PC-9 (cell line): ENCODE results near the gene PSMB5. TPM values are rescaled to one million over a fixed set of nuclear protein-coding genes. Genes with fewer than 3 reads are reported as not detected.

ENCODE experiments used
- BruUV-seq: library from RNA; stranded (reverse); fragments of 400-500 nt; replicated peaks from 2 replicates; lab custom pipeline; 2021; lab: Mats Ljungman, UMichigan
- CTCF ChIA-PET: fragments of 300-600 bp; sonication (Branson Sonifier 250); formaldehyde crosslinking; loops from one replicate; lab custom pipeline; 2022; ENCODE audit warnings: antibody characterized with exemption; lab: Charles Lee
- POLR2A ChIA-PET: fragments of 300-600 bp; sonication (Branson Sonifier 250); formaldehyde crosslinking; loops from one replicate; lab custom pipeline; 2022; ENCODE audit warnings: antibody characterized with exemption; ENCODE audit not compliant: unreplicated experiment; lab: Charles Lee
- DNase-seq, 2 experiments: peaks; one replicate each; pipeline versions ENCODE4 v3.0.0 to v3.0.0-alpha.2; 2015 to 2022; ENCODE audit warnings: mixed read lengths in 1 of 2
- H2AFZ ChIP-seq: fragments of 200-600 bp; sonication (generic); 2 replicates; pipeline ENCODE4 v1.8.1; 2017; ENCODE audit warnings: antibody characterized with exemption
- H3F3A ChIP-seq: fragments of 200-600 bp; sonication (generic); 2 replicates; pipeline ENCODE4 v1.8.1; 2017; ENCODE audit warnings: antibody characterized with exemption, mild to moderate bottlenecking, low read depth; ENCODE audit not compliant: insufficient read depth
- H3K27ac ChIP-seq: fragments of 200-600 bp; sonication (generic); 2 replicates; pipeline ENCODE4 v1.6.1; 2016; ENCODE audit warnings: mixed run types
- H3K27me3 ChIP-seq: fragments of 200-600 bp; sonication (generic); 2 replicates; pipeline ENCODE4 v1.6.1; 2016; ENCODE audit warnings: low read depth, mixed run types; ENCODE audit not compliant: insufficient read depth
- H3K36me3 ChIP-seq: fragments of 200-600 bp; sonication (generic); 2 replicates; pipeline ENCODE4 v1.6.1; 2016; ENCODE audit warnings: low read depth, mixed run types
- H3K4me1 ChIP-seq: fragments of 200-600 bp; sonication (generic); replicated peaks from 2 replicates; pipeline ENCODE4 v1.6.1; 2016; ENCODE audit warnings: mixed run types; ENCODE audit not compliant: insufficient read depth
- H3K4me2 ChIP-seq: fragments of 200-600 bp; sonication (generic); 2 replicates; pipeline ENCODE4 v1.6.1; 2017; ENCODE audit warnings: mixed run types
- H3K4me3 ChIP-seq: fragments of 200-600 bp; sonication (generic); 2 replicates; pipeline ENCODE4 v1.6.1; 2016; ENCODE audit warnings: mixed run types
- H3K79me2 ChIP-seq: fragments of 200-600 bp; sonication (generic); 2 replicates; pipeline ENCODE4 v1.6.1; 2017; ENCODE audit warnings: low read depth, mixed run types
- H3K9me2 ChIP-seq: fragments of 200-600 bp; sonication (generic); 2 replicates; pipeline ENCODE4 v1.8.1; 2017; ENCODE audit warnings: mild to moderate bottlenecking; ENCODE audit not compliant: insufficient read depth
- H3K9me3 ChIP-seq: fragments of 200-600 bp; sonication (generic); 2 replicates; pipeline ENCODE4 v1.8.1; 2016; ENCODE audit warnings: low read depth; ENCODE audit not compliant: insufficient read depth
- H4K20me1 ChIP-seq: fragments of 200-600 bp; sonication (generic); 2 replicates; pipeline ENCODE4 v1.8.1; 2017; ENCODE audit not compliant: insufficient read depth
- CTCF ChIP-seq: fragments of 200-600 bp; sonication (generic); conservative IDR thresholded peaks from 2 replicates; pipeline ENCODE4 v1.6.1; 2017; ENCODE audit warnings: mixed run types, antibody characterized with exemption, mild to moderate bottlenecking, moderate library complexity
- EZH2 ChIP-seq: fragments of 200-600 bp; sonication (generic); IDR thresholded peaks from 2 replicates; pipeline ENCODE4 v1.8.0; 2017; ENCODE audit warnings: antibody characterized with exemption, low read depth
- intact Hi-C: fragments of 100-400 bp; cut with micrococcal nuclease; formaldehyde crosslinking; loops from one replicate; pipeline ENCODE4 v1.10.0; 2022; ENCODE audit not compliant: unreplicated experiment
- total RNA-seq: library from RNA; stranded (reverse); gene quantifications from 2 replicates; pipeline ENCODE4 v1.2.3, GENCODE V29; 2021

Gene PSMB5
- total RNA-seq, 1 experiment from 2014 or later: 122 TPM

- Histone ChIP-seq H3K9me2 (no peaks in the 10 kb centered on the region), H3K4me3 (no peak overlapping the region), H3K9me3 (no peaks in the 10 kb centered on the region), H3K27me3 (no peaks in the 10 kb centered on the region), H3K79me2 (no peaks in the 10 kb centered on the region), H3K4me1 (peaks cover 18% of the 10 kb centered on the region), H4K20me1 (no peaks in the 10 kb centered on the region), H3F3A (peaks cover 7% of the 10 kb centered on the region; the same call in 1 of the 2 replicates), H2AFZ (no peak overlapping the region), H3K36me3 (no peaks in the 10 kb centered on the region), H3K4me2 (no peak overlapping the region), H3K27ac (no peak overlapping the region)
- CTCF ChIA-PET: interaction anchor here (0.6 kb wide), 2 partner anchors 109 to 401 kb away, joined by 4 to 6 read pairs; no protein-coding TSS in a partner anchor
- intact Hi-C loops: no loop called here
- TF ChIP-seq CTCF (no peak), EZH2 (no peak)
- no TSS peak for BruUV-seq
- DNase-seq: no peak
- POLR2A ChIA-PET: interaction anchor here (0.7 kb wide), 1 partner anchor 39 kb away, joined by 4 read pairs; no protein-coding TSS in a partner anchor
Observed at GRCh38 chr14:23002592-23002991, 32.1 kb downstream of the PSMB5 start.

- Histone ChIP-seq H3K4me3 (no peak overlapping the region), H3K4me1 (peaks cover 10% of the 10 kb centered on the region), H3K27ac (no peak overlapping the region), H4K20me1 (no peaks in the 10 kb centered on the region), H3K9me3 (no peaks in the 10 kb centered on the region), H3K9me2 (no peaks in the 10 kb centered on the region), H3K27me3 (no peaks in the 10 kb centered on the region), H3K79me2 (no peaks in the 10 kb centered on the region), H2AFZ (no peak overlapping the region), H3K36me3 (no peaks in the 10 kb centered on the region), H3F3A (peaks cover under 1% of the 10 kb centered on the region; the same call in 1 of the 2 replicates), H3K4me2 (no peak overlapping the region)
- no TSS peak for BruUV-seq
- no peak for DNase-seq
- TF ChIP-seq CTCF: no peak
- TF ChIP-seq EZH2: no peak
- intact Hi-C loops: no loop called here
- ChIA-PET POLR2A (no interaction called here), CTCF (interaction anchor here (0.7 kb wide), 1 partner anchor 18 kb away, joined by 18 read pairs; no protein-coding TSS in a partner anchor)
Observed at GRCh38 chr14:23000860-23001259, 33.8 kb downstream of the PSMB5 start.

GRCh38 chr14:22998329-22999012, 36.2 kb downstream of the PSMB5 start:
- no peaks in the 10 kb centered on the region for H3K36me3 ChIP-seq
- H3K4me1 ChIP-seq: no peaks in the 10 kb centered on the region
- H3K9me3 ChIP-seq: no peaks in the 10 kb centered on the region
- ChIA-PET CTCF (interaction anchor here (0.5 kb wide), 1 partner anchor 1230 kb away, joined by 3 read pairs; no protein-coding TSS in a partner anchor), POLR2A (no interaction called here)
- H3K79me2 ChIP-seq: no peaks in the 10 kb centered on the region
- BruUV-seq: no TSS peak
- intact Hi-C loops: no loop called here
- H3K9me2 ChIP-seq: no peaks in the 10 kb centered on the region
- H3K4me3 ChIP-seq: no peak overlapping the region
- no peaks in the 10 kb centered on the region for H3K27me3 ChIP-seq
- H4K20me1 ChIP-seq: no peaks in the 10 kb centered on the region
- H3K4me2 ChIP-seq: no peak overlapping the region
- H2AFZ ChIP-seq: no peak overlapping the region
- DNase-seq: no peak
- peaks cover 4% of the 10 kb centered on the region; the same call in 1 of the 2 replicates for H3F3A ChIP-seq
- TF ChIP-seq EZH2: no peak
- TF ChIP-seq CTCF: no peak
- no peak overlapping the region for H3K27ac ChIP-seq
